Measurements from ENCODE around the gene EXD1.

The EXD1 gene

DNA sequence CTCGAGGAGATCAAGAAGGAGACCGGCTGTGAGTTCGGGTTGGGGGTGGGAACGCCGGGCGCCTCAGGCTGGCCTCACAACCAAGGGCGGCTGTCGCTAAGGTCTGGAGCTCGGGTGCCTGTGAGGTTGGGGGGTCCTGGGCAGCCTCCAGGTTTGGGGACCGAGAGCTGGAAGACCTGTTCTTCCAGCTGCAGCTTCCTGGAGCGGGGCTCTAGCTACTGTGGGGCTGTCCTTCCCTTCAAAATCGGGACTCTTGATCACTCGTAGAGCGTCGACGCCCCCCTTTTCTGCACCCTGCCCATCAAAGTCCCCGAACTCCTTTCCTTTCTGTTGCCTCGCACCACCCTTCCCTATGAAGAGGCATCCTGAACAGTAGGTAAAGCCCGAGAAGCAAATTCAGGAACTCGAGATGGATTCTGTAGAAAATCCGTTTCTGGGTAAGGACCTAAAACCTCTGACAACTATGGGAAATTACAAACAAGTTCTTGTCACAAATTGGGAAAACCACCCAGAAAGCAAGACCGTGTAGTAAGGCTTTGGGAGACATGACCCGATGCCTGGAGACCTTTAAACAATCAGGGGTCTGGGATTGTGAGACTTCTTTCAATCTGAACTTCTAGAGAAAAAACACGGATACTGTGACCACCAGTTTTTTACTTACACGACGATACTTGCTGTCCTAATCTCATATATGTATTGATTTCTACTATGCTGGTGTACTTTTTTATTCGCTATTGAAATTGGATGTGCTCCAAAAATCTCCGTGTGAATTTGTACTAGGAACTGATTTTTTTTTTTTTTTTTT is 1.1 kb upstream of the EXD1 start:
- no peak for DNase-seq

DNA sequence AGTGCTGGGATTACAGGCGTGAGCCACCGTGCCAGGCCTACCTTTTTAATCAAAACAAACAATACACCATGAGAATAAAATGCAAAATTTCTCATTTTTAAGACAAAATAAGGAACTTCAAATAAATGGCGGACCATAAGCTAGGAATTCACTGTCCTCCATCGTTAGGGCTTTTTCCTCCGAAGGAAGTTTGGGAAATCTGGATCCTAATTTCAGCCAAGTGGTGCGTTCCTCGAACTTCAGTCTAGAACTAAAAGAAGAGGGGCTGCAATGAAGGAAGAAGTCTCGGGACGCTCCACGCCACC is 260 bp downstream of the EXD1 start:
- DNase-seq = no peak

DNA sequence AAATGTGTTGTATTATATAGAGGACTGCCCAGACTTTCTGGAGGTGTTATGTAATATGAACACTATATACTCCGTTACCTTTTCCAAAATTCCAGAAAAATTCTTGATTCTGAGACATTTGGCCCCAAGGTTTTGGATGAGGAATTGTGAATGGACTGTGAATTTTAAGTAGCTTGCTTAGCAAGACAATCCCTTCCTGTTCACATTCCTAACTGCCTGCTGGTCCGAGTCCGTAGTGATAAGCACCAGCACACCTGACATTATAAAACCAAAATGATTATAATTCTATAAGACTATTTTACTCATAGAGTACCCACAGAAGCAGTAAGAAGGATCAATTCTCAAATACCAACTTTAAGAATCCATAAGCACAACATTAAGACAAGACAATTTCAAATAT is 11.2 kb downstream of the EXD1 start:
- no peak for DNase-seq

DNA sequence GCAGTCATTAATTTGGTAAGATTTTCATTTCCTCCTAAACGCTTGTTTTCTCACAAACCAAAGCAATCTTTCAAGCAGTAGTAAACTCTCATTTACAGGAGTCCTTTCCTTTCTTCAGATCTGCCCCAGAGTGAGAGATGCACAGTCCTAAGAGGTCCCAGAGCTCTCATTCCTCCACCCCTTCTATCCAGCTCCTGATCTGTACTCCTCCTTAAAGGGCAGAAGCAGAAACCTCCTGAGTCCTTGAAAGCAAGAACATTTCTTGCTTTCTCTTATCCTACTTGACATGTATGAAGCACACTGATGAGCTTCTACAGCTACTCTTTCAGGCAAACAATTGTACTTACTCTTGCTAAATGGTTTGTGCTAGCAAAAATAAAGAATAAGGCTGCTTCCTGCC is 11.7 kb downstream of the EXD1 start:
- no peak for DNase-seq

DNA sequence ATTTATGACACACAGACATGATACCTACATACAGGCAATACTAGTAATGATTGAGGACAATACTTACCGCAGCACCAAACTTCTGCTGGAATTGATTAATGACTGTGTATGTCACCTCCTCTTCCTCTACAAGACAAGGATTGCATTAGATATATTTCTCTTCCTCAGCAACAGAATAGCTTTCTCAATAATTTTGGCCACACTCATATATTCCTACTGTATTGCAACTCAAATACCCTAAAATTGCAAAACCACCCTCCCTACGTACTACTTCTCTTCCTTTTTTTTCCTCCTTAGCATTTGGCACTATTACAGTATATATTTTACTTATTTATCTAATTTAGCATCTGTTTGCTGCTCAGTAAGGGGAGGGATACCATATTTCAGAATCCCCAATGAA is 14.8 kb downstream of the EXD1 start:
- DNase-seq = no peak

DNA sequence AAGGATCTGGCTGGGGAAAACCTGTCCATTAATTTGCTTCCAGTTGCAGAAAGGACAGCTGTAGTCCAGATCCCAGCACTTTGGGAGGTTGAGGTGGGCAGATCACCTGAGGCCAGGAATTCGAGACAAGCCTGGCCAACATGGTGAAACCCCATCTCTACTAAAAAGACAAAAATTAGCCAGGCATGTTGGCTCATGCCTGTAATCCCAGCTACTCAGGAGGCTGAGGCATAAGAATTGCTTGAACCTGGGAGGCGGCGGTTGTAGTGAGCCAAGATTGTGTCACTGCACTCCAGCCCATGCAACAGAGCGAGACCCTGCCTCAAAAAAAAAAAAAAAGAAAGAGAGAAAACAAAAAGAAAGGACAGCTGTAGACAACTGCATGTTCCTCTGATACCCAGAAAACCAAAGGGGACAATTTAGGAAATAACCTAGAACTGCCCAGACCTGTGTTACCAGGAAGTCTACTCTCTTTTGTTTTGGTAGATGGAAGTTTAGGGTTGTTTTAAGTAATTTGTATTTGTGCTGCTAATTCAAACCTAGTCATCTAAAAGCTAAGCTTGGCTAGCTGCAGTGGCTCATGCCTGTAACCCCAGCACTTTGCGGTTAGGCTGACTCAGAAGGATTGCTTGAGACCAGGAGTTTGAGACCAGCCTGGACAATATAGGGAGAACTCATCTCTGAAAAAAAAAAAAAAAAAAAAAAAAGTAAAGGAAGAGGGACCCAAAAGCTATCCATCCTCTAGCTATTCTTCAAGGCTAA is 22.7 kb downstream of the EXD1 start:
- no peak for DNase-seq

DNA sequence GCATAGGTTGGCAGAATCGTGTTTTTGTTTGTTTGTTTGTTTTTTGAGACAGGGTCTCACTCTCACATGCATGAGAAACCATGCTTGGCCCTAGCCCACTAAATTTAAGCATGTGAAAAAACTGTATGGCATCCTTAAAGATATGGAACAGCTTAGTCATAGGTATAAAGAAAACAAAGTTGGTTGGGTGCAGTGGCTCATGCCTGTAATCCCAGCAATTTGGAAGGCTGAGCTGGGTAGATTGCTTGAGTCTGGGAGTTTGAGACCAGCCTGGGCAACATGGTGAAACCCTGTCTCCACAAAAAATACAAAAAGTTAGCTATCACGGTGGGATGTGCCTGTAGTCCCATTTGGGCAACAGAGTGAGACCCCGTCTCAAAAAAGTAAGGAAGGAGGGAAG is 25.2 kb downstream of the EXD1 start:
- no peak for DNase-seq

DNA sequence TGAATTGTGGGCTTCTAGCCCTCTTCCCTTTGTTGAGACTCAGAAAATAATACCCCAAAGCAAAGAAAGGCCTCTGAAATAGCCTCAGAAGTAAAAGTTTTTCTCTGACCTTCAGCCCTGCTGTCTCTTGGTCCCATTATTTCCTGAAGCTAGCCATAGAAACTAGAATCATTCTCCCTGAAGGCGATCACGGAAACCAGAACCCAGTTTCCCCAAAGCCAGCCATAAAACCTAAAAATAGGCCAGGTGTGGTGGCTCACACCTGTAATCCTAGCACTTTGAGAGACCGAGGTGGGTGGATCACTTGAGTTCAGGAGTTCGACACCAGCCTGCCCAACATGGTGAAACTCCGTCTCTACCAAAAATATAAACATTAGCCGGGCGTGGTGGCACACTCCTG is 27.2 kb downstream of the EXD1 start:
- no peak for DNase-seq

DNA sequence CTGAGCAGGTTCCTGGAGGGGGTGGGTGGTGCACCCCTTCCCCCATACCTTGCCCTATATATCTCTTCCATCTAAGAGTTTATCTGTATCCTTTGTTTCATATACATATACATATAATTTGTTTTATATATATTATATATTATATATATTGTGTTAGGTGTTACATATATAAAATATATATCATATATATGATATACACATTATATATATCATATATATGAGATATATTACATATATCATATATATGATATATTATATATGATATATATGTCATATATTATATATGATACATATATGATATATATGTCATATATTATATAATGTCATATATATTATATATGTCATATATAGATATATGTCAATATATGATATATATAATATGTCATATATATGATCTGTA is 31.1 kb downstream of the EXD1 start:
- DNase-seq = no peak

DNA sequence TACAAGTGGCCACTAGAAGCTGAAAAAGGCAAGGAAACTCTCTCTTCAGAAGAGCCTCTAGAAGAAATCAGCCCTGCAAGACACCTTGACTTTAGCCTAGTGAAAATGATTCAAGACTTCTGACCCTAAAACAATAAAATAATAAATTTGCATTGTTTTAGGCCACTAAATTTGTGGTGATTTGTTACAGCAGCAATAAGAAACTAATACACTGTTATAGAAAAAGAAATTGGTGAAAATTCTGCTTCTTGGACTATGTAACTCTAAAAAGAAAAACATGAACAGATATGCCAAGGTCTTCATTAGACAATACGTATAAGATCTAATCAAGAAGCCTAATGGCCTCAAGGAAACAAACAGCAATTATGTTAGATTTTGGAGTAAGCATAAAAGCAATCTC is 36.1 kb downstream of the EXD1 start:
- DNase-seq = no peak

DNA sequence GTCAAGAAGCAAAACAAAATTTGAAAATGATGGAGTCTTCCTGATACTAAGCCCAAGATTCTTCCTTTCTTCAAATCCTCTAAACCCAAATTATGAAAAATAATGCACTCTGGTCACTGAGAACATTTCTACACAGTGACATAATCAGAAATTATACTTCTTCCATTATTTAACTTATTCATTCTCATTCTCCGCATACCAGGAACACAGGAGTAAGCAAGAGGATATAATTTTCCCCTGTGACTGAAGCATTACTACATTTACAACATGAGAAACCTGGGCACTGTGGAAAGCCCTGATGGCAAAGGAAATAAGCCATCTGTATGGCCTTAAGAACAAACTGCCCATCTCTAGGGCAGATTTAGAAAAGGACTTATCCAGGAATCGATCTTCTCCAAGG is 47.0 kb downstream of the EXD1 start:
- no peak for DNase-seq

DNA sequence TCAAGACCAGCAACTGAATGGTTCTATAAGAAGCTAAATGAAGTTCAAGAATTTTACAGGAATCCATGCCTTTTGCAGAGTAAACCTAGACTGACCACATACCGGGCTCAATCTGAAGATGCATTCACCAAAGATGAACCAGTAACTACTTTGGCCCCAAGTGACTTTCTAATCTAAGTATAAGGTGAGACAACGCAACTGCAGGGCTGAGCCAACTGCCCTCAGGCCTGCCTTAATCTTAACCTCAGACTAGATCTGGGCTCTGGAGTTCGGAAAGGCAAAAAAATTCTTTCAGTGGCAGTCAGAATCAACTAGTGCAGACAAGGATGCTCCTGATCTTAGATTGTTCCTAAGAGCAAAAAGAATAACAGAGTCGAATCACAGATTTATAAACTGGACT is 48.3 kb downstream of the EXD1 start:
- no peak for DNase-seq

DNA sequence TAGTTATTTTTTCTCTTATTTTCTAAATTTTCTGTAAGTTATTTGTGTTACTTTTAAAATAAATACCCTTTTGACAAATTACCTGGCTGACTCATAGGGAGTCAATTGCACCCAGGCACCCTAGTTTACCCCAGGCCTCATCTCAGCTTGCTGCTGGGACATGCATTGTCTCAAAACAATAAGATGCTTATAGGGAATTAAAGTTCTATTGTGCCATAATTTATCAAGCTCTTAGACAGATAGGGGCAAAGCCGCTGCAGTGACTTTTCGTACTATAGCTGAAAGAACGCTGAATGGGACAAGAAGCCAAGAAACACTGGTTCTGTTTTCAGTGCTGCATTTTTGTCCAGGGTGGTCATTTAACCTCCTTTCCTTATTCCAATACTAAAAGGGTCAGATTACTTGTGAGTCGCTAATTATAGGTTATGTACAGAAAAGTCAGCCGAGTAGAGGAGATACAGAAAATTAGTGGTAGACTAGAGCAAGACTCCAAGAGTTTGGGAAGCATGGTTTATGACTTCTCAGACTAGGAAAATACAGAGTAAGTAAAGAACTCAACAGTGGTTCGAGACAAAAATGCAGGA is 50.3 kb downstream of the EXD1 start:
- no peak for DNase-seq

DNA sequence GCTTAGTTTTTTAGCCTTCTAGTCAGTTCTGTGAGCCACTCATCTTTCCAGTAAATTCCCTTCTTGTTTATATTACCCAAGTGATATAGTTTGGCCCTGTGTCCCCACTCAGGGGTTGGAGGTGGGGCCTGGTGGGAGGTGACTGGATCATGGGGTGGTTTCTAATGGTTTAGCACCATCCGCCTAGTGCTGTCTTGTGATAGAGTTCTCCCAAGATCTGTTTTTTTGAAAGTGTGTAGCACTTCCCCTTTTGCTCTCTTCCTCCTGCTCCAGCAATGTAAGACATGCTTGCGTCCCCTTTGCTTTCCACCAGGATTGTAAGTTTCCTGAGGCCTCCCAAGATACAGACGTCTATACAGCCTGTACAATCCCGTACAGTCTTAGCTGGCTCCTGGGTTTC is 60.8 kb downstream of the EXD1 start:
- no peak for DNase-seq

DNA sequence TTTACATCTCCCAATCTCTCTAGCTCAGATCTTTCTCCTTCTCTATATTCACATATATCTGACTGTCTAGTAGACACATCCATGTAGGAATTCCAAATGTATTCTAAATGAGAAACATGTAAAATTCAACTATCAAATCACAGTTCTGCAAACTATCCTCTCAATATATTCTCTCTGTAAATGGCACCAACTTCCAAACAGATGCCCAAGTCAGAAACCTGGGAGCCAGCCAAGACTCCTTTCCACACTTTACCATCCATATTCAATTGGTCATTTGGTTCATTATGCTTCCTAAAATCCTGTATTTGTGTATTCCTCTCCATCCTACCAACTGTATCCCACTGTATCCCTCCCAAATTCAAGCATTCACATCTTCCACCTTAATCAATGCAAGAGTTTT is 61.5 kb downstream of the EXD1 start:
- no peak for DNase-seq

DNA sequence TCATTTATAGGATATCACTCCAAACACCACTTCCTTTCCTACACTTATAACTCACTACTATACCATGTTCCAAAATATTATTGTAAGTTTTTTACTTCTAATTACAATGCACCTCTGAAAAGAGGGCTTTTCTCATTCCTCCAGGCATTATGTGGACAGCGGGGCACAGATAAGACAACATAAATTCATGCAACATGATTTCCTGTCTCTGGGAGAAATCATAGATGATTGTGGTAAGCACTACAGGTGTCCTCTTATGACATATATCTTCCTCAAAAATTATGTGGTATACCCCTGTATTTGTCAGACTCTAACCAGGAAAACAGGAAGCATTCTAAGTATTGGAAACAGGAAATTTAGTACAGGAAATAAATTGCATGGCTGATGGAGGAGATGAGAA is 68.8 kb downstream of the EXD1 start:
- DNase-seq = no peak

DNA sequence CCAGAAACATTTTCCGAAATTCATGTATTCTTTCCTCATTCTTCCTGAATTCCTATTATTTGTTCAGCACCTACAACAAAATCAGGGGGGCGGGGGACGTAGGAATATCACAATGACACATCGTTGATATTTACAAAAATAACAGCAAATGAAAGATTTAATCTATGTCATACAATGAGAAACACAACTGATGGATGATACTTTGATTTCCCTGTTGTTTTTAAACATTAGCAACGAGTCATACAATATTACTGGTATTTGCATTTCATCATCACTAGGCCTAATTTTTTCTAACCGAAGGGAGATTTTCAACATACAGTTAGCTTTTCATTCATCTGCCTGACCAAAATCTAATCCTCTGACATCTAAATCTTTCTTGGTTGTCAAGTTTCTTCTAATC is 69.2 kb downstream of the EXD1 start:
- no peak for DNase-seq

DNA sequence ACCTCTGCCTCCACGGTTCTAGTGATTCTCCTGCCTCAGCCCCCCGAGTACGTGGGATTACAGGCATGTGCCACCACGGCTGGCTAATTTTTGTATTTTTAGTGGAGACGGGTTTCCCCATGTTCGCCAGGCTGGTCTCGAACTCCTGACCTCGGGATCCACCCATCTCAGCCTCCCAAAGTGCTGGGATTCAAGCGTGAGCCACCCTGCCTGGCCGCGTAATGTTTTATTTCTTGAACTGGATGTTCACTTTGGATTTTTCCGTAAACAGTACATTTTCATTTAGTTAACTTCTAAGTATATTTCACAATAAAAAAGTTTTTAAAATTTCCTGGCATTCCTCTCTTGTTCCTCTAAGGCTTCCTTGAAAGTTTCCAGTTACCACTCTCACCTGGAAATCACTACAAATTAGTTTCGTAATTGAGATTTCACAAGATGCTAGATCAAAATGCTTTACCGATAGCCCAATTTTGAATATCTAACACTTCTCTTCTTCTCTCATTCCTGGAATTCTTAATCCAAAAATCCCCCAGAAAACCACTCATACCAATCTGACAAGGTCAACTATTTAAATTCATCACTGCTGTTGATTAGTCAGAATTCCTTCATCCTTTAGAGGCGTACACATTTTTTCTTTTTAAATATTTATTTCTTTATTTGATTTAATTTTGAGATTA is 69.8 kb downstream of the EXD1 start:
- no peak for DNase-seq

DNA sequence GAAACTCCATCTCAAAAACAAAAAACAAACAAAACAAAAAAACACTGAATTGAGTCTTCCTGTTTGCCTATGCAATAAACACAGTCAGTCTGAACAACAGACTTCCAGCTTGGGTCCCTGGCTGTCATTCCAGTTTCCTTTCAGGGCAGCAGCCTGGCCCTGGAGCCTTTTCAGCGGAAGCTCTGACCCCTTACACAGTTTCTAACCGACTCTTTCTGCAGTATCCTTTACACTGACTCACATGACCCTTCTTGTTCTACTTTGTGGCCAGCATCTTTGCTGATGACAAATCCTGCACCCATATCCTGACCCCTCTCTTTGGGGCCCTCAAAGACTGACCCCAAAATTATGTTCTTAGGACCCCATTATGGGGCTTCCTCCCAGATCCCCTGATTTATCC is 76.1 kb downstream of the EXD1 start:
- DNase-seq = no peak

DNA sequence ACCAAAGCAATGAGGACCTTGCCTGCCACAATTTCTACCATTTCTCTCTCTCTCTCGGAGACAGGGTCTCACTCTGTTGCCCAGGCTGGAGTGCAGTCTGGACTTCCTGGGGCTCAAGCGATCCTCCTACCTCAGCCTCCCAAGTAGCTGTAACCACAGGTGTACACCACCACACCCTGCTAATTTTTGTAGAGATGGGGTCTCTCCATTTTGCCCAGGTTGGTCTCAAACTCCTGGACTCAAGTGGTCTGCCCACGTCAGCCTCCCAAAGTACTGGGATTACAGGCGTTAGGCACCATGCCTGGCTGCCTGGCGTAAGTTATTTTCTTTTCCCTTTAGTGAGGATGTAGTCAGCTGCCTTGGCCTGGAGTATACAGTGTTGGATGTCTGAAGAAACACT is 76.8 kb downstream of the EXD1 start:
- DNase-seq = no peak

DNA sequence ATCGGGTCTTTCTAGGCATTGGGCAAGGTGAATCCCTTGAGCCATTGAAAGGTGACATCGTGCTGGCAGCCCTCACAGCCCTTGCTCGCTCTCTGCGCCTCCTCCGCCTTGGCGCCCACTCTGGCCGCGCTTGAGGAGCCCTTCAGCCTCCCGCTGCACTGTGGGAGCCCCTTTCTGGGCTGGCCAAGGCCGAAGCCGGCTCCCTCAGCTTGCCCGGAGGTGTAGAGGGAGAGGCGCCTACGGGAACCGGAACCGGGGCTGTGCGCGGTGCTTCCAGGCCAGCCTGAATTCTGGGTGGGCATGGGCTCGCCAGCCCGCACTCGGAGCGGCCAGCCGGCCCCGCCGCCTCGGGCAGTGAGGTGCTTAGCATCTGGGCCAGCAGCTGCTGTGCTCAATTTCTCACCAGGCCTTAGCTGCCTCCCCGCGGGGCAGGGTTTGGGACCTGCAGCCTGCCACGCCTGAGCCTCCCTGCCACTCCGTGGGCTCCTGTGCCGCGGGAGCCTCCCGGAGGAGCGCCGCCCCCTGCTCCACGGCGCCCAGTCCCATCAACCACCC is 79.0 kb downstream of the EXD1 start:
- DNase-seq = no peak

DNA sequence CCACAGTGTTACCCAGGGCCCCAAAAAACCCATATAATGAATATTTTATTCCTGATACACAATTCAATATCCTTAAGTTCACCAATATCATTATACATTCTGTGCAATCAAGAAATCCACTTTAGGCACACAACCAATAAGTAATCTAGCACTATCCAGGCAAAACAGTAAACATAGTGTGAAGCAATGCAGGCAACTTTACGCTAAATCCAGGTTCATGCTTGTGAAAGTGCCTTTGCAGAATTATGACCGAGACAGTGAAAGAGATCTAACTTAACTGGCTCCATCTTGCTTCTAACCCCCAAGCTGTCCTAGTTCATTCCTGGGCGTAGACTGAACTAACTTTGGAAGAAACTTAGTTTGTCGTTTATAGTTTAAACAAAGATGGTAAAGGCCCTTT is 80.3 kb downstream of the EXD1 start:
- DNase-seq = no peak

DNA sequence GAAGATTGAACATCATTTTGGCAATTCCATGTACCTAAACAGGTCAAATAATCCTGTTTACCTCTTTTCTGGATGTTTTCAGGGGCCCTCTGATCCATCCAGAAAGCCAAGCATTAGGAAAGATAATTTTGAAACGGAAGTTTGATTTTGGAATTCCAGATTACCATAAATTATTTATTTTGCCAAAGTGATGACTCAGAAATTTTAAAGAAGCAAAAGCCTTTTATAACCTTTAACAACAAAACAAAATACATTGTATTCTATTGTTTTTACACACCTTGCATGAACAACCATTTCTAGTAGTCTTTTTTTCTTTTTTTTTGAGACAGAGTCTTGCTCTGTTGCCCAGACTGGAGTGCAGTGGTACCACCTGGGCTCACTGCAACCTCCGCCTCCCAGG is 82.5 kb downstream of the EXD1 start:
- DNase-seq = no peak

DNA sequence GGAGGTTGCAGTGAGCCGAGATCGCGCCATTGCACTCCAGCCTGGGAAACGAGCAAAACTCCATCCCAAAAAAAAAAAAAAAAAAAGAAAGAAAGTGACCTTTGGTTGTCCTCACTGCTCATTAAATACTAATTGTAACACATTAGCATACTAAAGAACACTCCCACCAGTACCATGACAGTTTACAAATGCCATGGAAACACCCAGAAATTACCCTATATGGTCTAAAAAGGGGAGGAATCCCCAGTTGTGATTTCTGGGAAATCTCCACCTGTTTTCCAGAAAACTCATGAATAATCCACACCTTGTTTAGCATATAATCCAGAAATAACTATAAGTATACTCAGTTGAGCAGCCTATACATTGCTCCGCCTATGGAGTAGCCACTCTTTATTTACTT is 90.9 kb downstream of the EXD1 start:
- DNase-seq = no peak
